ENCODE measurements around the gene HS3ST6.
"Not testable (repeated sequence)": the region's sequence is repeated elsewhere in the genome, so short reads cannot be mapped to it uniquely, and the experiment has no call there.

Gene HS3ST6

GRCh38 chr16:1961651-1962067 lies 43.4 kb upstream of the HS3ST6 start:
- DNase-seq (ENCODE audit: extremely low read depth, low read depth), result no peak
- TF ChIP-seq CTCF (IDR thresholded peaks at IDR 0.05; ENCODE audit: low read depth, low read length), result no peak

- DNase-seq (ENCODE audit: extremely low read depth, low read depth), result no peak
- TF ChIP-seq CTCF (IDR thresholded peaks at IDR 0.05; ENCODE audit: low read depth, low read length), result no peak
Measured at GRCh38 chr16:1960665-1961630, 42.7 kb upstream of the HS3ST6 start.

GRCh38 chr16:1959269-1960039 lies 41.2 kb upstream of the HS3ST6 start, which contains the start of gene NDUFB10:
TSS of gene NDUFB10 (plus strand) at chr16:1959538. CDS start at chr16:1959625, 87 bp downstream.
- DNase-seq (ENCODE audit: extremely low read depth, low read depth), result peak; percentile 76
- TF ChIP-seq CTCF (IDR thresholded peaks at IDR 0.05; ENCODE audit: low read depth, low read length), result peak; percentile 47

- no peak for TF ChIP-seq CTCF (IDR thresholded peaks at IDR 0.05; ENCODE audit: low read depth, low read length)
- DNase-seq (ENCODE audit: extremely low read depth, low read depth), result no peak
Measured at GRCh38 chr16:1958715-1959268, 40.6 kb upstream of the HS3ST6 start.

- DNase-seq (ENCODE audit: extremely low read depth, low read depth), result not testable (repeated sequence)
Measured at GRCh38 chr16:1958143-1958491, 39.9 kb upstream of the HS3ST6 start.

GRCh38 chr16:1957434-1958142 lies 39.4 kb upstream of the HS3ST6 start:
- DNase-seq (ENCODE audit: extremely low read depth, low read depth), result not testable (repeated sequence)

- DNase-seq (ENCODE audit: extremely low read depth, low read depth), result no peak
- TF ChIP-seq CTCF (IDR thresholded peaks at IDR 0.05; ENCODE audit: low read depth, low read length), result no peak
Measured at GRCh38 chr16:1953734-1954133, 35.5 kb upstream of the HS3ST6 start.
